Activated CD8-positive, alpha-beta memory T cell treated with anti-CD3 and anti-CD28 coated beads for 1 hour (primary cell): ENCODE measurements around the gene NRAS.

Source experiments
- DNase-seq, 2 donors: peaks; one replicate each; pipeline ENCODE4 v3.0.0-alpha.2; 2020; ENCODE audit warnings: low read depth in 1 of 2; ENCODE audit errors: extremely low read depth in 1 of 2

Gene NRAS

GRCh38 chr1:114728553-114728952, 12.0 kb upstream of the NRAS start:
- DNase-seq, result no peak

- DNase-seq, result no peak
Measured at GRCh38 chr1:114725230-114725629, 8.7 kb upstream of the NRAS start.

GRCh38 chr1:114723915-114724314, 7.3 kb upstream of the NRAS start:
- no peak for DNase-seq

GRCh38 chr1:114723457-114723856, 6.9 kb upstream of the NRAS start:
- no peak for DNase-seq

GRCh38 chr1:114720492-114720891, 3.9 kb upstream of the NRAS start:
- DNase-seq, result no peak

GRCh38 chr1:114719424-114719787, 2.8 kb upstream of the NRAS start:
- no peak for DNase-seq

- no peak for DNase-seq
Measured at GRCh38 chr1:114718661-114719423, 2.3 kb upstream of the NRAS start.

- DNase-seq, result no peak
Measured at GRCh38 chr1:114715952-114716303, 643 bp downstream of the NRAS start.

GRCh38 chr1:114712977-114713376, 3.6 kb downstream of the NRAS start:
- DNase-seq, result no peak

GRCh38 chr1:114710360-114710759, 6.2 kb downstream of the NRAS start:
- no peak for DNase-seq

GRCh38 chr1:114707604-114708003, 9.0 kb downstream of the NRAS start:
- no peak for DNase-seq

- DNase-seq, result no peak
Measured at GRCh38 chr1:114703242-114703641, 13.3 kb downstream of the NRAS start.

GRCh38 chr1:114702737-114703136, 13.8 kb downstream of the NRAS start:
- no peak for DNase-seq

- DNase-seq, result no peak
Measured at GRCh38 chr1:114701931-114702330, 14.6 kb downstream of the NRAS start.

- no peak for DNase-seq
Measured at GRCh38 chr1:114700036-114700600, 16.5 kb downstream of the NRAS start.

GRCh38 chr1:114696810-114697209, 19.8 kb downstream of the NRAS start:
- DNase-seq, result no peak

GRCh38 chr1:114695430-114696058, 21.0 kb downstream of the NRAS start, which contains the start of gene AMPD1:
Gene AMPD1, minus strand, starts transcription at chr1:114695546. Its CDS starts 75 bp downstream, at chr1:114695471.
- DNase-seq, result no peak

- no peak for DNase-seq
Measured at GRCh38 chr1:114694540-114695310, 21.8 kb downstream of the NRAS start.

- DNase-seq, result no peak
Measured at GRCh38 chr1:114692947-114693346, 23.6 kb downstream of the NRAS start.

GRCh38 chr1:114691061-114691460, 25.5 kb downstream of the NRAS start:
- no peak for DNase-seq

- no peak for DNase-seq
Measured at GRCh38 chr1:114690148-114690547, 26.4 kb downstream of the NRAS start.

GRCh38 chr1:114688526-114688925, 28.0 kb downstream of the NRAS start:
- DNase-seq, result no peak
